Glutamatergic neuron (in vitro differentiated cells): ENCODE measurements around the gene HNF4A. TPM values are rescaled to one million over a fixed set of nuclear protein-coding genes. Genes with fewer than 3 reads are reported as not detected.

Experiments
- DNase-seq: peaks from one replicate; pipeline ENCODE4 v3.0.0; 2022
- H3K27ac Mint-ChIP-seq: one replicate; pipeline ENCODE4 v1.8.0; 2020; ENCODE audit warnings: mild to moderate bottlenecking, mixed read lengths, inconsistent platforms; ENCODE audit not compliant: unreplicated experiment
- H3K27me3 Mint-ChIP-seq: one replicate; pipeline ENCODE4 v1.8.0; 2020; ENCODE audit warnings: mild to moderate bottlenecking, moderate library complexity, mixed read lengths, inconsistent platforms; ENCODE audit not compliant: unreplicated experiment
- H3K36me3 Mint-ChIP-seq: one replicate; pipeline ENCODE4 v1.8.0; 2020; ENCODE audit warnings: mild to moderate bottlenecking, mixed read lengths, inconsistent platforms; ENCODE audit not compliant: unreplicated experiment
- H3K4me1 Mint-ChIP-seq: one replicate; pipeline ENCODE4 v1.8.0; 2020; ENCODE audit warnings: mild to moderate bottlenecking, low read depth, mixed read lengths, inconsistent platforms; ENCODE audit not compliant: unreplicated experiment
- H3K4me3 Mint-ChIP-seq: one replicate; pipeline ENCODE4 v1.8.0; 2020; ENCODE audit warnings: mild to moderate bottlenecking, mixed read lengths, inconsistent platforms; ENCODE audit not compliant: unreplicated experiment
- H3K9me3 Mint-ChIP-seq: one replicate; pipeline ENCODE4 v1.8.0; 2020; ENCODE audit warnings: mild to moderate bottlenecking, moderate library complexity, mixed read lengths, inconsistent platforms; ENCODE audit not compliant: unreplicated experiment
- total RNA-seq: library from RNA; stranded (reverse); fragmentation: NEBNext Ultra II Directional; extraction: Animal tissue kit (Norgen Biotek cat#: 25700); gene quantifications from one replicate; pipeline ENCODE4 v1.2.1, GENCODE V29; 2021; ENCODE audit not compliant: unreplicated experiment
- TF ChIP-seq, protein P1 (sequence below): fragments of 200-600 bp; sonication (generic); IDR thresholded peaks from one replicate; pipeline ENCODE4 v1.5.0; 2021; ENCODE audit not compliant: partially characterized antibody, unreplicated experiment

Gene HNF4A
- total RNA-seq, 1 donor from 2014 or later = not detected

DNA sequence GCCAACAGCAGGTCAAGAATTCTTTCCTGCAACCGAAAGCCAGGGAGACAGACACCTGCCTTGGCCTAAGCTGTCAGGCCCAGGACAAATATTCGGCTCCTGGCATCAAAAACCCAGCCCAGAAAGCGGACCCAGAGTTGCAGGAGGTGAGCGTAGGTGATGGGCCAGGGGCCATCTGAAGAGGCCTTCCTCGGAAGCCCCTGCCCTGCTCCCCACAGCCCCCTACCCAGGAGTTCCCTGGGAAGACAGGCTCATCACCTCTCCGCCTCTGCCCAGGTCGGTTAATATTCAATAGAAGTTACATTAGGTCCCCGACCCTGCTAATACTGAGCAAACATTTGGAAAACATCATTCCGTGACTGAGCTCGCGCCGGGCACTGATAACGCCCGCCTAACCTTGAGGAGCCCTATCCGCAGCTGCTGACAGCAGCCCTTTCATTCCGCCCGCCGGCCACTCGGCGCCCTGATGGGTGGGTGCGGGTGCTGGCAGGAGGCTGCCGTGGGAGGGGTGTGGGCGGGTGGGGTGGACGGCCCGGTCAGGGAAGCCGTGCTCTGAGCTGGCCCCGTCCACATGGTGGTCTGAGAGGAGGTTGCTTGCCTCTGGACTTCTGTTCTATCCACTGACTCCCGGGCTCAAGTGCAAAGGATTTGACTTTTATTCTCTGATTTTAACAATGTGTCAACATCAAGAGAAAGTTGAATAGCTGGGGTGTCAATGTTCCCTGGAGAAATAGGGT is 55.7 kb downstream of the HNF4A start:
- peaks cover 2% of the 10 kb centered on the region for H3K4me1 Mint-ChIP-seq
- no peak overlapping the region for H3K27ac Mint-ChIP-seq
- no peaks in the 10 kb centered on the region for H3K36me3 Mint-ChIP-seq
- H3K9me3 Mint-ChIP-seq = peaks cover 5% of the 10 kb centered on the region
- TF ChIP-seq, protein P1, sequence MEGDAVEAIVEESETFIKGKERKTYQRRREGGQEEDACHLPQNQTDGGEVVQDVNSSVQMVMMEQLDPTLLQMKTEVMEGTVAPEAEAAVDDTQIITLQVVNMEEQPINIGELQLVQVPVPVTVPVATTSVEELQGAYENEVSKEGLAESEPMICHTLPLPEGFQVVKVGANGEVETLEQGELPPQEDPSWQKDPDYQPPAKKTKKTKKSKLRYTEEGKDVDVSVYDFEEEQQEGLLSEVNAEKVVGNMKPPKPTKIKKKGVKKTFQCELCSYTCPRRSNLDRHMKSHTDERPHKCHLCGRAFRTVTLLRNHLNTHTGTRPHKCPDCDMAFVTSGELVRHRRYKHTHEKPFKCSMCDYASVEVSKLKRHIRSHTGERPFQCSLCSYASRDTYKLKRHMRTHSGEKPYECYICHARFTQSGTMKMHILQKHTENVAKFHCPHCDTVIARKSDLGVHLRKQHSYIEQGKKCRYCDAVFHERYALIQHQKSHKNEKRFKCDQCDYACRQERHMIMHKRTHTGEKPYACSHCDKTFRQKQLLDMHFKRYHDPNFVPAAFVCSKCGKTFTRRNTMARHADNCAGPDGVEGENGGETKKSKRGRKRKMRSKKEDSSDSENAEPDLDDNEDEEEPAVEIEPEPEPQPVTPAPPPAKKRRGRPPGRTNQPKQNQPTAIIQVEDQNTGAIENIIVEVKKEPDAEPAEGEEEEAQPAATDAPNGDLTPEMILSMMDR = no peak
- peaks cover 5% of the 10 kb centered on the region for H3K27me3 Mint-ChIP-seq
- DNase-seq = no peak
- no peak overlapping the region for H3K4me3 Mint-ChIP-seq

DNA sequence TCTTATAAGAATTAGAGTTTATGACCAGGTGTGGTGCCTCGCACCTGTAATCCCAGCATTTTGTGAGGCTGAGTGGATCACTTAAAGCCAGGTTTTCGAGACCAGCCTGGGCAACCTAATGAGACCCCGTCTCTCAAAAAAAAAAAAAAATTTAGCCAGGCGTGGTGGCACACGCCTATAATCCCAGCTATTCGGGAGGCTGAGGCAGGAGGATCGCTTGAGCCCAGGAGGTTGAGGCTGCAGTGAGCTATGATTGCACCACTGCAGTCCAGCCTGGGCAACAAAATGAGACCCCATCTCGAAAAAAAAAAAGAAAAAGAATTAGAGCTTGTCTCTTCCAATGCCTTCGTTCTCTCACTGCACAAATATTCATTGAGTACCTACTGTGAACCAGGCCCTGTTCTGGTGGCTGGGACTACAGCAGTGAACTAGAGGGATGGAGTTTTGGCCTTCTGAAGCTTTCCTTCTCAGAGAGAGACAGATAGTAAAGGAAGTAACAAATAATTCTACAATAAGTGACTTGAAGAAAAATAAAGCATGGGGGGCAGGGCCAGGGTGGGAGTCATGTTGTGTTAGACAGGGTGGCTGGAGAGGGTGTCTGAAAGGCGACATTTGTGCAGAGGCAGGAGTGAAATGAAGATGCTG is 56.4 kb downstream of the HNF4A start:
- no peak for DNase-seq
- H3K9me3 Mint-ChIP-seq = peaks cover 2% of the 10 kb centered on the region
- H3K4me3 Mint-ChIP-seq = peak overlapping the region; percentile 36
- H3K4me1 Mint-ChIP-seq = peaks cover 2% of the 10 kb centered on the region
- H3K27ac Mint-ChIP-seq = no peak overlapping the region
- H3K36me3 Mint-ChIP-seq = no peaks in the 10 kb centered on the region
- H3K27me3 Mint-ChIP-seq = peaks cover 5% of the 10 kb centered on the region
- TF ChIP-seq, protein P1 = no peak

DNA sequence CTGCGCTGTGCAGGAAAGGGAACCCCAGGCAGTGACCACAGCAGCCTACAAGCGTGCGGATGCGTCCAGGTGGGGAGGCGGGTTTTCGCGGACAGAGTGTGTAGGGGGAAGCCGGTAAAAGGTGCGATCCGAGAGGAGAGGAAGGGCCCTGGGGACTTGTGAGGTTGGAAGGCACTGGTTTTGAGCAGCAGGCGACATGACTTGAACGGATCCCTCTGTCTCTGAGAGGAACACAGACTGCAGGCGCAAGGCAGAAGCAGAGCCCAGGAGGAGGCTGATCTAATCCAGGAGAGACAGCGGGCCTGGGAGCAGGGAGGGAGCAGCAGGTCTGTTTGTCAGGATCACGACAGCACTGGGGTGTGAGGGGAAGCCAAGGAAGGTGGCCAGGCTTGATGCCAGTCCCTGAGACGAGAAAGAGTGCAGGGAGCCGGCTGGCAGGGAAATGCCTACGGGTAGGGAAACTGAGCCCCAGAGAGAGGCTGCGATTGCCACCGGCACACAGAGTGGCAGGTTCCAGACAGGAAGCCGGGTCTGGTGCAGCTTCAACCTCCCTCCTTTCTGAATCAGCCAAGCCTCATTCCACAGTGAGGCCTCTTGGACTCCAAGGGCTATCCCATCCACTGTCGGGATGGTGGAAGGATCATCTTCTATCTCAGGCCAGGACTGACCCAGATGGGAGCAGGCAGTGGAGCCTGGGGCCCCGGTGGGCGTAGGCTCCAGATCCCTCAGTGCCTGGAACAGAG is 57.1 kb downstream of the HNF4A start:
- Mint-ChIP-seq H3K27ac (no peak overlapping the region), H3K4me1 (peaks cover 2% of the 10 kb centered on the region), H3K4me3 (peak overlapping the region; percentile 36), H3K36me3 (no peaks in the 10 kb centered on the region), H3K27me3 (peaks cover 5% of the 10 kb centered on the region), H3K9me3 (peaks cover 2% of the 10 kb centered on the region)
- DNase-seq = no peak
- TF ChIP-seq, protein P1 = no peak

DNA sequence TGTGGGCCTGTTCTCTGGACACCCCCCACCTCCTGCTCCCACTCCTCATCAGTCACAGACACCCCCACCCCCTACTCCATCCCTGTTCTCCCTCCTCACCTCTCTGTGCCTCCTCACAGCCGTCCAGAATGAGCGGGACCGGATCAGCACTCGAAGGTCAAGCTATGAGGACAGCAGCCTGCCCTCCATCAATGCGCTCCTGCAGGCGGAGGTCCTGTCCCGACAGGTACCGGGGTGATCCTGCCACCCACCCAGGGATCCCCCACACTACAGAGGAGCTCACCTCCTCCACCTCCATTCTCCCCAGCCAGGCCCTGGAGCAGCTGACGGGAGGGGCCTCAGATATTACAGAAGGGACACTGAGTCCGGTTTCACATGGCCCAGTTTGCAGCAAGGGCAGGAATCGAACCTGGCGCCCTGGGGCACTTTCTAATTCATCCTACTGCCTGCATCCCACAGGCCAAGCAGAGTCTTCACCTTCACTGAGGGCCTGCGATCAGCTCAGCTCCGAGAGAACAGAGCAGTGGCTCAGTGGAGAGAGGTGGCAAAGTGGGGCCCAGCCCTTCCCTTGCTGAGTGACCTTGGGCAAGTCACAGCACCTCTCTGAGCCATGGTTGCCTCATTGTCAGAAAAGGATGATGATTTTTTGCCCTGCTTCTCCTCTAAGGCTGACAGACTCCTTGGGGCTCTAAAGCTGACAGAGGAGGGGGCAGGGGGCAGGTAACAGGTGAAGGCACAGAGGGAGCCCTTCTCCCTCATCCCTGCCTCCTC is 58.3 kb downstream of the HNF4A start:
- H3K4me3 Mint-ChIP-seq = no peak overlapping the region
- TF ChIP-seq, protein P1 = no peak
- H3K36me3 Mint-ChIP-seq = no peaks in the 10 kb centered on the region
- H3K4me1 Mint-ChIP-seq = peaks cover 2% of the 10 kb centered on the region
- no peak overlapping the region for H3K27ac Mint-ChIP-seq
- peaks cover 2% of the 10 kb centered on the region for H3K9me3 Mint-ChIP-seq
- peaks cover 2% of the 10 kb centered on the region for H3K27me3 Mint-ChIP-seq
- DNase-seq = no peak
